Upper lobe of left lung (tissue), 6 donors: ENCODE measurements around the gene HDAC7. TPM values are rescaled to one million over a fixed set of nuclear protein-coding genes. Genes with fewer than 3 reads are reported as not detected.

Source experiments
- ATAC-seq, 2 donors: fragments of 200-7000 bp; cut with Tn5 transposase; one replicate each; pipeline ENCODE4 v1.9.1; 2022; ENCODE audit warnings: mild to moderate bottlenecking in 2 of 2, moderate library complexity in 2 of 2; ENCODE audit not compliant: low FRiP score in 2 of 2
- DNase-seq, 2 donors: peaks; one replicate each; pipeline ENCODE4 v3.0.0-alpha.2; 2019 to 2020
- H3K27ac ChIP-seq, 4 donors: fragments of 200-600 bp; sonication (generic); one replicate each; pipeline ENCODE4 v1.5.1; 2016 to 2019
- H3K27me3 ChIP-seq, 4 donors: fragments of 200-600 bp; sonication (generic); one replicate each; pipeline ENCODE4 v1.5.1; 2017 to 2019
- H3K36me3 ChIP-seq, 4 donors: fragments of 200-600 bp; sonication (generic); one replicate each; pipeline ENCODE4 v1.5.1; 2016 to 2019
- H3K4me1 ChIP-seq, 4 donors: fragments of 200-600 bp; sonication (generic); one replicate each; pipeline ENCODE4 v1.5.1; 2018 to 2019
- H3K4me3 ChIP-seq, 4 donors: fragments of 200-600 bp; sonication (generic); one replicate each; pipeline ENCODE4 v1.5.1; 2017 to 2019; ENCODE audit warnings: mild to moderate bottlenecking in 2 of 4, moderate library complexity in 1 of 4
- H3K9me3 ChIP-seq, 4 donors: fragments of 200-600 bp; sonication (generic); one replicate each; pipeline ENCODE4 v1.5.1; 2018 to 2019
- CTCF ChIP-seq, 6 experiments: fragments of 450-650 bp in 4 of 6; fragments of 200-600 bp in 2 of 6; sonication (generic) in 2 of 6; IDR thresholded peaks; one replicate each; pipeline ENCODE4 v1.5.1; 2016 to 2019; ENCODE audit warnings: antibody characterized with exemption in 6 of 6
- EP300 ChIP-seq, 4 donors: sonication (generic); formaldehyde crosslinking; IDR thresholded peaks; one replicate each; pipeline ENCODE4 v1.5.1; 2017; ENCODE audit warnings: antibody characterized with exemption in 4 of 4, control low read depth in 2 of 4
- POLR2A ChIP-seq, 4 donors: fragments of 450-650 bp; IDR thresholded peaks; one replicate each; pipeline ENCODE4 v1.5.1; 2016 to 2017; ENCODE audit warnings: antibody characterized with exemption in 4 of 4, mild to moderate bottlenecking in 2 of 4
- POLR2AphosphoS5 ChIP-seq, 2 donors: sonication (generic); formaldehyde crosslinking; IDR thresholded peaks; one replicate each; pipeline ENCODE4 v1.5.1; 2017; ENCODE audit warnings: antibody characterized with exemption in 2 of 2
- WGBS, 2 donors: methylation state at CpG; one replicate each; pipeline ENCODE4 v1.1.5; 2017 to 2018; 5-methylcytosine and 5-hydroxymethylcytosine counted together
- total RNA-seq, 6 donors: library from RNA; depleted of rRNA in 4 of 6; stranded (reverse); fragments of >200 nt in 4 of 6; gene quantifications; one replicate each; pipeline versions ENCODE4 v1.1.0 to v1.2.1, GENCODE V29; 2016 to 2021
- donor health status: DM: no; HTN: no; CAD: no; lungs with moderate emphysema.
- donor health status: DM: no; HTN: yes; CAD: no; lungs with severe emphysema.

The HDAC7 gene
- total RNA-seq, 6 donors from 2014 or later = 66.6 to 164 (median 126) TPM

DNA sequence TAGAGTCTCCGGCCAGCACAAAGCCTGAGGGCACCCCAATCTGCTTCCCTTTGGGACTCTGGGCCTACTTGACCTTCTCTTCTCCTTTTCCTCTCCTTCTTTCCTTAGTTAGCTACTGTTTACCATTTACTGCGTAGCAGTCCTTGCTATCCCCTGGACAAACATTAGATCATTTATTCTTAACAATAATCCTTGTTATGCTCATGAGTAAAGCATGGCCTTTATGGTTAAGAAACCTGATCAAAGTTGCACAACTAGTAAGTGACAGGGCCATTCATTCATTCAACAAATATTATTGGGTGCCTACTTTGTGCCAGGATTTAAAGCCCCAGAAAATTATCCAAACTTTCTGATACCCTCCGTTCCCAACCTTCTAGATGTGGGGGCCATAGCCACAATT lies 3.2 kb upstream of the HDAC7 start:
- H3K4me3 ChIP-seq = no peak overlapping the region
- peak overlapping the region; percentile 97 to 99 (median 98) for H3K27ac ChIP-seq
- no peaks in the 10 kb centered on the region for H3K36me3 ChIP-seq
- WGBS, 2 donors = 74 to 76% methylated on average over 3 of the region's 3 CpGs
- H3K27me3 ChIP-seq = no peaks in the 10 kb centered on the region
- ATAC-seq (no peak), DNase-seq (no peak)
- peaks cover 79 to 89% (median 86%) of the 10 kb centered on the region in 4 donors for H3K4me1 ChIP-seq
- no peaks in the 10 kb centered on the region for H3K9me3 ChIP-seq
- TF ChIP-seq POLR2AphosphoS5 (IDR thresholded peaks at IDR 0.05) = no peak
- TF ChIP-seq CTCF (IDR thresholded peaks at IDR 0.05) = no peak
- TF ChIP-seq EP300 (IDR thresholded peaks at IDR 0.05) = no peak
- no peak for TF ChIP-seq POLR2A (IDR thresholded peaks at IDR 0.05)

GRCh38 chr12:47822401-47822800 lies 2.7 kb upstream of the HDAC7 start:
- DNase-seq (no peak), ATAC-seq (no peak)
- no peaks in the 10 kb centered on the region for H3K36me3 ChIP-seq
- peaks cover 79 to 89% (median 86%) of the 10 kb centered on the region in 4 donors for H3K4me1 ChIP-seq
- no peaks in the 10 kb centered on the region for H3K9me3 ChIP-seq
- H3K27me3 ChIP-seq = no peaks in the 10 kb centered on the region
- TF ChIP-seq POLR2A (IDR thresholded peaks at IDR 0.05) (no peak), POLR2AphosphoS5 (IDR thresholded peaks at IDR 0.05) (no peak), EP300 (IDR thresholded peaks at IDR 0.05) (no peak), CTCF (IDR thresholded peaks at IDR 0.05) (no peak)
- WGBS, 2 donors = 47 to 56% methylated on average over 2 of the region's 2 CpGs
- no peak overlapping the region for H3K4me3 ChIP-seq
- peak overlapping the region; percentile 97 to 99 (median 98) for H3K27ac ChIP-seq

- ATAC-seq = no peak
- Histone ChIP-seq H3K4me1 (peaks cover 79 to 91% (median 88%) of the 10 kb centered on the region in 4 donors), H3K9me3 (no peaks in the 10 kb centered on the region), H3K4me3 (peak overlapping the region in 1 of 4 donors; percentile 67), H3K27me3 (no peaks in the 10 kb centered on the region), H3K27ac (peak overlapping the region; percentile 97 to 99 (median 98)), H3K36me3 (no peaks in the 10 kb centered on the region)
- TF ChIP-seq POLR2AphosphoS5 (IDR thresholded peaks at IDR 0.05) = peak in 1 of 2 donors; percentile 38
- TF ChIP-seq POLR2A (IDR thresholded peaks at IDR 0.05) = no peak
- WGBS, 2 donors = 71 to 86% methylated on average over 4 of the region's 4 CpGs
- no peak for DNase-seq
Observed at GRCh38 chr12:47821346-47821706, 1.6 kb upstream of the HDAC7 start.

DNA sequence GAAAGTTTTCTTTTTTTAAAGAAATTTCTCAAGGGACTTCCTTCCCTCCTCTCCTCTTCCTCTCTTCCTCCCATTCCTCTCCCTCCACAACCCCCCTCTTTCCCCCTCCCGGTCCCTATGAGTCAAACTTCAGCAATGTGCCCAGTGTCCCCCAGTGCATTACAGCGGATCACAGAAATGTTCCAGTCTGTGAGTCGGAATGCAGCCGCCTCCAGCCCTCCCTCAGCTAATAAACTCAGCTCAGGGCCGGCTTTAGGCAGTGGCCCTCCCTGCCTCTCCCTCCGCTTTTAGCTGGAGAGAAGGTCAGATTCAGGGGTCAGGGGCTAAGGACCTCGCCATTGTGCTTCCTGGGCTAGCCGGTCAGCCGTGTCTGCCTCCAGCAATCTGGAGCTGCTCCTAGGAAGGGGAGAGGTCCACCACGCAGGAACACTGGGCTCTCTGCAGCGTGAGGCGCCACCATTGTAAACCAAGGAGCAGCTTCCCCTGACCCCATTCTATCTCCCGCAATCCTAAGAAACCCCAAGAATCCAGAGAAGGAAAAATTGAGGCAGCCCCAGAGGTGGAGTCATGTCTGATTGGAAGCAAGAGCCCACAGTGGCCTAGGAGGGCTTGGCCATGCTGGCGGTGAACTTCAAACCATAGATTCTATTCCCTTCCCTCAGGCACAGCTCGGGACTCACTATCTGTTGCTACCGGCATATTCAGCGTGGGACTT lies 1.1 kb upstream of the HDAC7 start:
- Histone ChIP-seq H3K27ac (peak overlapping the region; percentile 97 to 99 (median 98)), H3K9me3 (no peaks in the 10 kb centered on the region), H3K27me3 (no peaks in the 10 kb centered on the region), H3K4me1 (peaks cover 79 to 91% (median 88%) of the 10 kb centered on the region in 4 donors), H3K4me3 (peak overlapping the region in 3 of 4 donors; percentile 67 to 82 (median 74)), H3K36me3 (no peaks in the 10 kb centered on the region)
- DNase-seq (peak; percentile 16 to 88), ATAC-seq (peak; percentile 85 to 88)
- TF ChIP-seq POLR2AphosphoS5 (IDR thresholded peaks at IDR 0.05) (peak; percentile 66 to 69), POLR2A (IDR thresholded peaks at IDR 0.05) (peak in 2 of 4 donors; percentile 21 to 65), CTCF (IDR thresholded peaks at IDR 0.05) (no peak), EP300 (IDR thresholded peaks at IDR 0.05) (peak in 1 of 4 donors; percentile 13)
- 35 to 42% methylated on average over 11 to 16 of the region's 17 CpGs for WGBS, 2 donors

DNA sequence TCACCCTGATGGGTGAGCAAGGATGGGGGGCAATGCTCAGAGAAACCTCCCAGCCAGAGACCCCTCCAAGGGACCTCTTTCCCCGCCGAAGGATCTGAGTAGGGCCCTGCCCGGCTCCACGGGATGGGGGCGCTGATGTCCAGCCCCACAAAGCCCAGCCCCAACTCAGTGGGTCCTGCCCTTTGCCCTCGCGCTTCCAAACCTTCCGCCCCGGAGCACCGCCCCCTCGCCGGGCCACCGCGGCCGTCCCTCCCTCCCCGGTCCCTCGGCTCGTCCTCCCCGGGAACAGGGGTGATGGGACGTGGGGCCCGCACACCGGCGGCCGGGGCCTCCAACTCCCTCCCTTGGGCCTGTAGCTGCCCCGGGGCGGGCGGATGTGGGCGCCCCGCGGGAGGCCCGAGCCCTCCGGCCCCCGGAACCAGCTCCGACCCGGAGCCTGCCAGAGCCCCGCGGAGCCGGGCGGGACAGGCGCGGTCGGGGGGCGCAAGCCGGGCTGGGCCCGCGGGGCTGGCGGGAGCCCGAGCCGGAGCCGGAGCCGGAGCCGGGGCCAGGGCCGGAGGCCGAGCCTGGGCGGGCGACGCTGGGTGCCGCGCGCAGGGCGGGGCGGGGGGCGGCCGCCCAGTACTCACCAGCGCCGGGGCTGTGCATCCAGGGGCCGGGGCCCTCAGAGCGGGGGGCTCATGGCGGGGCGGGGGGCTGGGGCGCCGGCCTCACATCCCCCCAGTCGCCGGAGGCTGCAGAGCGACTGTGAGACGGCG lies 386 bp downstream of the HDAC7 start:
- peak overlapping the region; percentile 97 to 99 (median 98) for H3K27ac ChIP-seq
- WGBS, 2 donors = 1% methylated on average over 25 of the region's 77 CpGs; no CpG with 5 or more reads in 1 of the 2 donors
- H3K4me3 ChIP-seq = peak overlapping the region; percentile 67 to 91 (median 78)
- H3K36me3 ChIP-seq = no peaks in the 10 kb centered on the region
- peak; percentile 39 to 67 for TF ChIP-seq POLR2AphosphoS5 (IDR thresholded peaks at IDR 0.05)
- peak; percentile 34 to 76 (median 50) for TF ChIP-seq CTCF (IDR thresholded peaks at IDR 0.05)
- no peak for TF ChIP-seq EP300 (IDR thresholded peaks at IDR 0.05)
- TF ChIP-seq POLR2A (IDR thresholded peaks at IDR 0.05) = peak in 3 of 4 donors; percentile 54 to 69 (median 59)
- DNase-seq (peak; percentile 83 to 94), ATAC-seq (peak; percentile 38 to 51)
- no peaks in the 10 kb centered on the region for H3K27me3 ChIP-seq
- no peaks in the 10 kb centered on the region for H3K9me3 ChIP-seq
- peaks cover 79 to 91% (median 88%) of the 10 kb centered on the region in 4 donors for H3K4me1 ChIP-seq
